Stimulated activated CD4-positive, alpha-beta T cell treated with anti-CD3 and anti-CD28 coated beads, Interleukin-4, amount 100 ng/mL, for 1 hour (primary cell): ENCODE measurements around the gene ATXN2L.
"Not testable (repeated sequence)": the region's sequence is repeated elsewhere in the genome, so short reads cannot be mapped to it uniquely, and the experiment has no call there.

Experiments used
- DNase-seq: peaks from one replicate; pipeline ENCODE4 v3.0.0-alpha.2; 2020

Gene ATXN2L

DNA sequence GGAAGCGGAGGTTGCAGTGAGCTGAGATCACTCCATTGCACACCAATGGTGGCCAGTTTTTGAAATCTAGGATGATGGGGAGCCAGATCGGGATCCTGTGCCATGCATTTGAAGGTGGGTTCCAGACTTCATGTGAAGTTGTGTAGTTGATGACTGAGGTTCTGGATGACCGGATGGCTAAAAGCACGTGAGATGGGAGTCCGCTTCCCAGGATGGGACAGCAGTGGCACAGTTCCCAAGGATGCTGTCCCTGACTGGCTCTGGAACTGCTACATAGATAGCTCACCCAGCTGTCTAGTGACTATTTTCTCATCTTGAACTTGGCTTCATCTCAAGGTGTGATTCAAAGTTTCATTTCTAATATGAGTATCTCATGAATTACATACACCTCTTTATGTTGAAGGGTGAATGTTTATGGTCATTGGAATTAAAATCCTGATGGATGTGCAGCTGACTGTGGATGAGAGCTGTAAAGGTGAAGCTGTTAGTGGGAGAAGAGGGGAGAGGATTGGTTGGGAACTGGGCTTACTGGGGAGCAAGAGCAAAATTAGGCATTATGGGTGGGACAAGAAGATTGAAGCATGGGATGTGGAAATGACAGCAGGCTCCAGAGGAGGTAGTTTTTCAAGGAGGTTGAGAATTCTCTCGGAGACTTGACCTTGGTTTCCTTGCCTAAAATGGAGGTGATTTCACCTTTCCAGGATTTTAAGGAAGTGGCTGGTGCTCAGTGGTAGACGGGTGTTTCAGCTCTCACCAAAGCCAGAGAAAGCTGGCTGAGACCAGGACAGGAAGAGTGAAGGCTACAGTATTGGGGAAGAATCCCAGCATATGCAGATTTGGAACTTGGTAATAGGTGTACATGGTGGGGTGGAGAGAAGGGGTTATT is 15.1 kb downstream of the ATXN2L start:
- no peak for DNase-seq

GRCh38 chr16:28838558-28838918 is 15.7 kb downstream of the ATXN2L start:
- DNase-seq = no peak

- no peak for DNase-seq
Observed at GRCh38 chr16:28839004-28839639, 16.3 kb downstream of the ATXN2L start.

DNA sequence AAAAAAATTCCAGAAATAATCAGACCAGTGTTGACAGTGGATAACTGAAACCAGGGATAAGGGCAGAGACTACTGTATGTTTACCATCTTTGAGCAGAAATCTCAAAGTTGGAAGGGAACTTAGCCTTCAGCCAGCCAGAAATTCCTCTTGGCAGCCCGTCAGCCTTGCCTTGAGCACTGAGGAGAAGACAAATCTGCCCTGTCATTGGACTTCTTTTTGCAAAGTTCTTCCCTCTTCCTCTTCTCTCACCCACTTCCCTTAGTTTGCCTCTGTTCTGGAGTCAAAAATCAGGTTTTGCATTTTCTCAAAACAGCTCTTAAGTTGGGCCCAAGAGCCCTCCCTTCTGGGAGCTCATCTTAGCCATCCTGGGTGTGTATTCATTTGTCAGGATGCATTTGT is 17.1 kb downstream of the ATXN2L start:
- DNase-seq = no peak

GRCh38 chr16:28842696-28843095 is 19.9 kb downstream of the ATXN2L start:
- DNase-seq = no peak

GRCh38 chr16:28843766-28844165 is 21.0 kb downstream of the ATXN2L start:
- DNase-seq = no peak

DNA sequence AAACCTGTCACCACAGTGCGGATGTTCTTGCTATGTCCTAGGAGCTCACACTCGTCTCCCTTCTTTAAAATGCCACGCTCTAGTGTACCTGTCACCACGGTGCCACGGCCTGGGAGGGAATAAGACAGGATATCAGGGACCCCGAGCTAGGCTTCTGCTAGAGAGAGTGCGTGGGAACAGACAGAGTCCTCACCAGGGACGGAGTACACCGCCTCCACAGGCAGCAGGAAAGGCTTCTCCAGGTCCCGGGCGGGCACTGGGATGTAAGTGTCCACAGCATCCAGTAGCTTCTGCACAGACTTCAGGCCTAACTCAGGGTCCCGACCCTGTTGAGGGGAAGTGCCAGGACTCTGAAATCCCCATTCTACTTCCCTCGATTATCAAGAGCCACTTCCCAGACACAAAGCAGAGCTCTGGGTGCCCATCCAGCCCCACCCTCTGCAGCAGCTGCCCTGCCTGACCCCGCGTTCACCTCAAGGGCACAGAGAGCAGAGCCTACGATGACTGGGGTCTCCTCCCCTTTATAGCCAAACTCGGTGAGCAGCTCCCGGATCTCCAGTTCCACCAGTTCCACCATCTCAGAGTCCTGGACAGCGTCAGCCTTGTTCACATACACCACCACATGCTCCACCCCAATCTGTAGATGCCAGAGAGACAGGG is 21.6 kb downstream of the ATXN2L start:
- DNase-seq = no peak

DNA sequence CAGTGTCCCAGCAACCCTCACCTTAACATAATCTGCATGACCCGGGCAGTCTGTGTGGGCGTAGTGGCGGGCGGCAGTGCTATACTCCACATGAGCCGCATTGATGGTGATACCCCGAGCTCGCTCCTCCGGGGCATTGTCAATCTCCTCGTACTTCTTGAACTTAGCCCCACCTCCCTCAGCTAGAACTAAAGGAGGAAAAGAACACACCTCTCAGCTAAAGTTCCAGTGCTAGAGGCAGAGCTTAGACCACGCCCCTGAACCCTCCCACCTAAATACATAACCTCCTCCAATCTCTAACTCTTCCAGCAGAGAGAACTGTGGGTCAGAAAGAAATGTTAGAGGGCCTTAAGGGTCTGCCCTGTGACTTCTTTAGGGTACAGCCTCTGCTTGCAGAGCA is 22.5 kb downstream of the ATXN2L start:
- DNase-seq = peak; percentile 45

DNA sequence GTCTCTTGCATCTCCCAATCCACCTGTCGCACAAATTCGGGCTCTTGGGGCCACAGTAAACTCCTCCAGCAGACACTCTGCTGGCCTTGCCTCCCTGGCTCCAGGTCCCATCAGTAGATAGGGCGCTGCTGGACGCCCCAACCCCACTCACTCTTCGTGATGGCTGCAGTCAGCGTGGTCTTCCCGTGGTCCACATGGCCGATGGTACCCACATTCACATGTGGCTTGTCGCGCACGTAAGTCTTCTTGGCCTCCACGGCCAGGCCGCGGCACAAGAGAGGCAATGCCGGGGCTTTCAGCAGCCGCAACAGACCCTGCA is 22.9 kb downstream of the ATXN2L start:
- no peak for DNase-seq

GRCh38 chr16:28846080-28846932 is 23.5 kb downstream of the ATXN2L start, which contains the start of gene TUFM:
TSS of gene TUFM (minus strand) at chr16:28846348. CDS start at chr16:28846269, 79 bp downstream.
- peak; percentile 98 for DNase-seq

DNA sequence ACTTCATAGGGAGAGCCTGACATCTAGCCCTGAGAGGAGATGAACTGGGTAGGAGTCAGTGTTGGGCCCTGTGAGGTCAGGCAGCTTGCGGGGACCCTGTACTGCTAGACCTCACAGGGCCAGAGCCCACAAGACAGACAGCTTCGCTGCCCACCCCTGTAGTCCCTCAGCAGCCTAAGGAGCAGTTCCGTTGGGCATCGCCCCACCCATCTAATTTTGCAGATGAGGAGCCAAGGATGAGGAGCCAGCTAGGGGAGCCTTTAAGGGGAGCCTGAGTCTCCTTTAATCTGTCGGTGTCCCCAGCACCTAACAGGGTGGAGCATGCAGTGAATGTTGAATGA is 24.1 kb downstream of the ATXN2L start:
- no peak for DNase-seq

GRCh38 chr16:28858421-28858820 is 35.6 kb downstream of the ATXN2L start:
- DNase-seq = no peak

- no peak for DNase-seq
Observed at GRCh38 chr16:28859326-28859725, 36.5 kb downstream of the ATXN2L start.

GRCh38 chr16:28863929-28864793 is 41.4 kb downstream of the ATXN2L start:
- no peak for DNase-seq

DNA sequence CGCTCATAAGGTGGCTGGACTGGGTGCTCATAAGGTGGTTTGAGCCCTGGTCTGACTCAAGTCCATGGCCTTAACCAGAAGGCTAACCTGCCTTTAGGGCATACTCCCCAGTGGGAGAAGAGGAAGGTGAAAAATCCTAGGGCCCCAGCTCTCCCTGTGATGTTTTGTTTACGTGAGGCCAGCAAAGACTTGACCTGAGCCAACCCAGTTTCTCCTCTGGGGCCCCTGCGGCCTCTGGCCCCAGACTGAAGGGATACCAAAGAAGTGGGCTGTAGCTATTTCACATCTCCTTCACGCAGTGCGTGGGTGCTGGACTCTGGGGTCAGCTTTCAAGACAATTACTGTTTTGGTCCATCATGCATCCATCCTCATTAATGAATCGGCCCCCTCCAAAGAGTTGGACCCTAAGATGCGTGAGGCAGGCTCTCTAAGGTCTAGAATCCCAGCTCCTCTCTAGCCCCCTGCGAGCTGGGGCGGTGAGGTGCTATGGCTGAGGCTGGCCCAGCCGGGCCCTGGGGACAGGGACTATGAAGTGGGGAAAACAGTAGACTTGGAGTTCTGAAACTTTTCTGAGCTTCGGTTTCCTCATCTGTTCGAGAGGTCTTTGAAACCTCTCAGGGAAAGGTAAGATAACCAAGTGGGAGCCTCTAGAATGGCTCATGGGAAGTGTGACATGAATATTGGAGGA is 42.3 kb downstream of the ATXN2L start:
- no peak for DNase-seq

DNA sequence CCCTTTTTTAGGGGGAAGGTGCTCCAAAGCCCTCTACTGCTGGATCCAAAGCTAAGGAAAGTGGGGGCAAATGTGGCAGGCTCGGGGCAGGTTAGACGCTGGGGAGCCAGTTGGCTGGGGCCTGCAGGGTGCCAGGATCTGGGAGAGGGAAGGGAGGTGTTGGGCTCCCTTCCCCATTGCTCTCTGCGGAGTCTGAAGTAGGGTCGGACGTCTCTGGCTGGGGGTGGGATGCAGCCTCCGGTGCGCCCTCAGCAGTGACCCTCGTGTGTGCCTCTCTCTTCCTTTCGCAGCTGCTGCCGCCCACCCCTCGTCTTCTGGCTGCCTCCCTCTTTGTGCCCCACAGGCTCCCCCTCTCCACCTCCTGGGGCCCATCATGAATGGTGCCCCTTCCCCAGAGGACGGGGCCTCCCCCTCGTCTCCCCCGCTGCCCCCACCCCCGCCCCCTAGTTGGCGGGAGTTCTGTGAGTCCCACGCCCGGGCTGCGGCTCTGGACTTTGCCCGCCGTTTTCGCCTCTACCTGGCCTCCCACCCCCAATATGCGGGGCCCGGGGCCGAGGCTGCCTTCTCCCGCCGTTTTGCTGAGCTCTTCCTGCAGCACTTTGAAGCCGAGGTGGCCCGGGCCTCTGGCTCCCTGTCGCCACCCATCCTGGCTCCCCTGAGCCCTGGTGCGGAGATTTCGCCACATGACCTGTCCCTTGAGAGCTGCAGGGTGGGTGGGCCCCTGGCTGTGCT is 43.1 kb downstream of the ATXN2L start:
- DNase-seq = no peak

- no peak for DNase-seq
Observed at GRCh38 chr16:28866454-28866804, 43.6 kb downstream of the ATXN2L start.

GRCh38 chr16:28867241-28867640 is 44.4 kb downstream of the ATXN2L start:
- DNase-seq = no peak

DNA sequence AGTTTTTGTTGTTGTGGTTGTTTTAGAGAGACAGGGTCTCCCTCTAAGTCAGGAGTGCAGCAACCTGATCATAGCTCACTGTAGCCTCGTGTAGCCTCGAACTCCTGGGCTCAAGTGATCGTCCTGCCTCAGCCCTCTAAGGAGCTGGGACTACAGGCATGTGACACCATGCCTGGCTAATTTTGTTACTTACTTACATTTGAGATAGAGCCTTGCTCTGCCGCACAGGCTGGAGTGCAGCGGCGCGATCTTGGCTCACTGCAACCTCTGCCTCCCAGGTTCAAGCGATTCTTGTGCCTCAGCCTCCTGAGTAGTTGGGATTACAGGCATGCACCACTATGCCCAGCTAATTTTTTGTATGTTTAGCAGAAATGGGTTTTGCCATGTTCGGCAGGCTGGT is 44.8 kb downstream of the ATXN2L start:
- DNase-seq = not testable (repeated sequence)

DNA sequence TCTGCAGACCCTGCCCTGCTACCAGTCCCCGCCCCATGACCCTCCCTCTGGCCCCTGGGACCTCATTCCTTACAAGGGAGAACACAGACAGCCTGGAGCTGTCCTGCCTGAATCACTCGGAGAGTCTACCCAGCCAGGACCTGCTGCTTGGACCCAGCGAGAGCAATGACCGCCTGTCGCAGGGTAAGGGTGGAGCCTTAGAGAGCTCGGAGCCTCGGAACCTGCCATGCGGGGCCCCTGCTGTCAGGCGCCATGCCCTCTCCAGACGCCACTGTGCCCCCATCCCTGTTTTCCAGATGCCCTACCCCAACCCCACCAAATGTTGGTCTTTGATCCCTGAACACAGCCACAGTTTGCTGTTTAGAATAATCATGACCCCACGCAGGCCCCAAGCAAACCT is 46.4 kb downstream of the ATXN2L start:
- no peak for DNase-seq

DNA sequence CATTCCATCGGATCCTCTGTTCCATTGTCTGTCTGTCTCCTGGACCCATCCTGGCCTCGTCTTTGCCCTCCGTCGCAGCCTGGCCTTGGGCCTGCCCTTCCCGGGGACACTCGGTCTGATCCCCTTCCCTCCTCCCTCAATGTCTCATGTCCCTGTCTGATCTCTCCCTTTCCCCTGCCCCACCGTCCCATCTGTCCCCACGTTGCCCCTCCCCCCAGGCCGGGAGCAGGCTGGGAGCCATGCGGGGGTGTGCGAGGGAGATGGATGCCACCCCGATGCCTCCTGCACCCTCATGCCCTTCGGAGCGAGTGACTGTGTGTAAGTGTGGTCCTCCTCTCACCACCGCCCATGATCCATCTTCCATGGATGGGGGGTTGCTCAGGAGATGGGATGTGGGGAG is 50.2 kb downstream of the ATXN2L start:
- no peak for DNase-seq
